NCI-H146 (cell line): Measurements from ENCODE around the gene GPAT3.
"Not testable (repeated sequence)": the region's sequence is repeated elsewhere in the genome, so short reads cannot be mapped to it uniquely, and the experiment has no call there.

Experiments used
- DNase-seq: peaks from one replicate; lab custom pipeline; 2025; lab: John Stamatoyannopoulos, UW

Gene GPAT3

DNA sequence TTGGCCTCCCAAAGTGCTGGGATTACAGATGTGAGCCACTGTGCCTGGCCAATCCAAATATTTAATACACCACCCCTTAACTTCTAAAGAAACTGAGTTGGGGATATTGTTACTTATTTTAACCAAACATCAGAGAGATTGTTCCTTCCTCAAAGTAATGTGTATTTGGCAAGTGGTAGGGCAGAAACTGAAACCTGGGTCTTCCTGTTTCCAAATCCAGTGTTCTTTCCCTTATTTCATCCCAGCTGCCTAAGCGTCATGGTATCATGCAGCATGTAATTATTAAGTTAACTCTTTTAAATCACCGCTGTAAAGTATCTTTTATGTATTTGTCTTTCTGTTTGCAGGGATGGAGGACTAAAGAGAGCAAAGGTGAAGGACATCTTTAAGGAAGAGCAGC, 68.4 kb downstream of the GPAT3 start:
- DNase-seq, result no peak

DNA sequence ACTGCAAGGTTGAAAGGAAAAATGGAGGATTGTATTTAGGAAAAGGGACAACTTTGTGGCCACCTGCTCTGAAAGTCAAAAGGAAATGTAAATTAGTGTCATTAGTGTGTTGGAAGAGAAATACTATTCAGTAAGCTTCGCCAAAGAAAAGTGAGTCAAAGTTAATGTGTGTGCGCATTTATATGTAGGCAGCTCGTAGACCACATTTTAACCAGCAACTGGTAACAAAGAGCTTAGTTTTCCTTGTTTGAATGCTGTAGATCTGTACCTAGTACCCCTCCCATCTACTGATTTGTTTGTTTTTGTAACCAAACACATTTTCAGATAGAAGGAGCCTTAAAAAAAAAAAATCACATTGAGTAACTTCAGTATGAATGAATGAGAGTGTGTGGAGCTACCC, 69.3 kb downstream of the GPAT3 start:
- no peak for DNase-seq

DNA sequence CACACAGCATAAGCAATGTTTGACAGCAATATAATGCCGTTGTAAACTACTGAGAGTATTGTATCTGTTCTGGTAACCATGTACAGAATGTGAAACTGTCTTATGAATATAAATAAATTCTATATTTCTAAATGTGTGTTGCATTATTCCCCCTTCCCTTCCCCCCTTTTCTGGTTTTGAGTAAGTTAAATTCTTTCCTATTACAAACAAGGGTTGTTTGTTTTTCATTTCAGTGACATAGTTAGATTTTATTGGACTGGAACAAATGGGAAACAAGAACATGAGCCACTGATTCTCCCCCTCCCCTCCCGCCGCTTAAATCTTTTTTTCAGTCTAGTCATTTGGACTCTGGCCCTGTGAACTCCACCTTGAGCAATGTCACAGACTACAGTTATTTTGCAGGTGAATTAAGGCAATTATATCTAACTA, 69.8 kb downstream of the GPAT3 start:
- no peak for DNase-seq

DNA sequence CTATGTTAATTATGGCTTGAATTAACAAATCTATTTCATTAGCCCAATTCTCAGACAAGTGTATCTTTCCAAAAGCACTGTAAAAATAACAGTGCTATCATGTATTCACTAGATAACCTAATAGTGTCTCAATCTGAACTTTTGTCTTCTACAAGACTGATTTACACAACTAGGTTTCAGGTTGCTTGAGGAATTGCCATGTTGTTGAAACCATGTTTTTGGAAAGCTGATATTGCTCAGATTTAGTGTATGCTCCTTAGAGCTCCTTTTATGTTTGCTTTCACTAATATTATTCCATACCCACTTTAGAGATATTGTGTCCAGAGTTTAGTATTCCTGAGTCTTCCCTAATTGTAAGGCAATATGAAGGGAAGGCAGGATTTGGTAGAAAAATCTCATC, 70.6 kb downstream of the GPAT3 start:
- no peak for DNase-seq

DNA sequence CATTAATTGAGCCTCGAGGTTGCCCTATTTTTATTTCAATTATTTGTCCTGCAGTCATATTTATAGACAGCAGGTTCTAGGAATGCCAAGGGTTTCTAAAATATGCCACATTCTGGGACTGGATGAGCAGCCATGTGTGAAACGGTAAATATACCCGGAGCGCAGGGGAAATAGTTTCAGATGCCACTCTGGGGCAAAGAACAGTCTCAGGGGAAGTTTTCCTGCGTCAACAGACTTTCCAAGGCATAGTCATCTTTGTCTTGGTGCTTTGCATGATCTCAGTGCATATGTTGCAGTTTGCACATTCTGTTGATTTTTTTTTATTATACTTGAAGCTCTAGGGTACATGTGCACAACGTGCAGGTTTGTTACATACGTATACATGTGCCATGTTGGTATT, 71.0 kb downstream of the GPAT3 start:
- no peak for DNase-seq

DNA sequence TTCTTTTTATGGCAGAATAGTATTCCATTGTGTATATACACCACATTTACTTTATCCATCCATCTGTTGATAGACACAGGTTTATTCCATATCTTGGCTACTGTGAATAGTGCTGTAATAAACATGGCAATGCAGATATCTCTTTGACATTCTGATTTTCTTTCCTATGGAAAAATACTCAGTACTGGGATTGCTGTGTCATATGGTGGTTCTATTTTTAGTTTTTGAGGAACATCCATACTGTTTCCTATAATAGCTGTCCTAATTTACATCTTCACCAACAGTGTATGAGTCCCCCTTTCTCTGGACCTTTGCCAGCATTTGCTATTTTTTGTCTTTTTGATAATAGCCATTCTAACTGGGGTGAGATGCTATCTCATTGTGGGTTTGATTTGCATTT, 73.5 kb downstream of the GPAT3 start:
- DNase-seq, result no peak

DNA sequence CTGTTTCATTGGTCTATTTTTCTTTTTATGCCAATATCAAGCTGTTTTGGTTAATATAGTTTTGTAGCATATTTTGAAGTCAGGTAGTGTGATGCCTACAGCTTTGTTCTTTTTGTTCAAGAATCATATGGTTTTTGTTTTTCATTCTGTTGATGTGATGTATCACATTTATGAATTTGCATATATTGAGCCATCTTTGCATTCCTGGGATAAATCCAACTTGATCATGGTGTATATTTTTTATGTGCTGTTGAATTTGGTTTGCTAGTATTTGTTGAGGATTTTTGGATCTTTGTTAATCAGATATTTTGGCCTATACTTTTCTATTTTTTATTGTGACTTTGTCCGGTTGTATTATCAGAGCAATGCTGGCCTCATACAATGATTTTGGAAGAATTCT, 74.8 kb downstream of the GPAT3 start:
- DNase-seq, result no peak

DNA sequence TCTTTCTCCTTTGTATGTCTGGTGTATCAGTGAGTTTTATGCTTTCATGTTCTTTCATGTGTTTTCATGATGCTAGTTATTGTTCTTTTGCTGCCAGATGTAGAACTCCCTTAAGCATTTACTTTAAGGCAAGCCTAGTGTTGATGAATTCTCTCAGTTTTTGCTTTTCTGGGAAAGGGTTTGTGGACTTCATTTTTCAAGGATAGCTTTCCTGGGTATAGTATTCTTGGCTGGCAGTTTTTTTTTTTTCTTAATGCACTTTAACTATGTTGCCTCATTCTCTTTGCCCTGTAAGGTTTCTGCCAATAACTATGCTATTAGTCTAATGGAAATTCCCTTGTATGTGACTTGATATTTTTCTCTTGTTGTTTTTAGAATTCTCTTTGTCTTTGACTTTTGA, 77.1 kb downstream of the GPAT3 start:
- no peak for DNase-seq

DNA sequence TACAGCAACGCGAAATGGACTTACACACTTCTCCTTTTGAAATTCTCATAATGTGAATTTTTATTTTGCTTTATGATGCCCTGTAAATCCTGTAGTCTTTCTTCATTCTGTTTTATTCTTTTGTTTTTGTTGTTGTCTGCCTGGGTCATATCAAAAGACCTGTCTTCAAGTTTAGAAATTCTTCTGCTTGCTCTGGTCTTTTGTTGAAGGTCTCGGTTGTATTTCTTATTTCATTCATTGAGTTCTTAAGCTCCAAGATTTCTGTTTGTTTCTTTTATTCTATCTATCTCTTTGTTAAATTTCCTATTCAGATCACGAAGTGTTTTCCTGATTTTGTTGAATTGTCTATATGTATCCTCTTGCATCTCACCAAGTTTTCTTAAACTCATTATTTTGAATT, 78.1 kb downstream of the GPAT3 start:
- DNase-seq, result no peak

DNA sequence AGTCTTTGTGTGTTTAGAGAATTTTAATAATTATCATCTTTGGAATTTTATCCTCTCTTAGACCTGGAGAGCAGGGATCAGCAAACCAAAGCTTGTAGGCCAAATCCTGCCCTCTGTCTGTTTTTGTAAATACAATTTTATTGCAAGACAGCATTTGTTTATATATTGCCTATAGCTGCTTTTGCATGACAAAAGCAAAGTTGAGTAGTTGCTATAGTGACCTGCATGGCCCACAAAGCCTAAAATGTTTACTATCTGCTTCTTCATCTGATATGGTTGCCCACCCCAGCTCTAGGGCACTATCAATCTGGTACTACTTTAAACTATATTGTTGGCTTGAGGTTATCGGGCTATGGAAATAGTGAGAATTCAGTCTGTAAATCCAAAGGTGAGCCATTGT, 80.3 kb downstream of the GPAT3 start:
- DNase-seq, result no peak

DNA sequence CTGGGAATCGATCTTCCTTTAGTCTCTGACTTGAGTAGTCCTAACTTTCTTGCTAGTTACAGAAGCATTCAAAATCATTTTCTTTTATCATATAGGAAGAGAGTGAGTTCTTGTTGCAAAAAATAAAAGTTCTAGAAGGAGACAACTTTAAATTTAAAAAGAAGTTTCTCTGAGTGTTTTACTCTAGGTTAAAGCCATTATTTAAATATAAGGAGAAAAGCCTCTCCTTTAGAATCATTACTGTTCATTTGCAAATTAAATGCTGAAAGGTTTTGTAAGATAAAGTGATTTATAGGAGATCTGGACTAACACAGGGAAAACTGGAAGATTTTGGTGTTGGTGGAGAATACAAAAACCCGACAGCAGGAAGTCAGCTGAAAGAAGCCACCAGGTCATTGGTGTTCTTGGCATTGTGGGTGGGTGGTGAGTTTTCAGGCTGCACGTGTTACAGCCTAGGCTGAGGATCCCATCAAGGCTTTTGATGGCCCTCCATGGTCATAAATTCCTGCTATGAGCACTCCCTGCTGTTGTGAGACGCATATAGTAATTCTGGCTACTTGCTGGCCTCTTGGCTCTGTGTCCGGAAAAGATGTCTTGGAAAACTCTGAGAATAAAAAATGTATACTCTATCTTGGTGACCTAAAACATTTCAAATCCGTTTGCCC, 81.6 kb downstream of the GPAT3 start:
- no peak for DNase-seq

DNA sequence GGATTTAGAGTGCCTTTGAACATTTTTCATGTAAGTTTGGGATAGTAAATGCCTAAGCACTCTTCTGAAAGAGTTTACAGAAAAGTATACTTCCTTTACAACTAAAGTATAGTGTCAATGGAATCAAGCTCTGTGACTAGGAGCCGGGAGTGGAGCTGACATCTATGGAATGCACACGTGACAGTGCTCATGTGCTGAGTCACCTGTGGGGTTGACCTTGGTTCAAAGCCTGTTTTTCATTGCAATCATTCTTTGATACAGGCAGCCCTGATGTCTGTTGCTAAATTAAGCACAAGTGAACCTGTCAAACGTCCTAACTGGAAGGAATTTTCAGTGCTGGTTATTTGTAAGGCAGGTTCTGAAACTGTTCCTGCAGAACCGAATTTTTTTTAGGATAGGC, 82.5 kb downstream of the GPAT3 start:
- no peak for DNase-seq

DNA sequence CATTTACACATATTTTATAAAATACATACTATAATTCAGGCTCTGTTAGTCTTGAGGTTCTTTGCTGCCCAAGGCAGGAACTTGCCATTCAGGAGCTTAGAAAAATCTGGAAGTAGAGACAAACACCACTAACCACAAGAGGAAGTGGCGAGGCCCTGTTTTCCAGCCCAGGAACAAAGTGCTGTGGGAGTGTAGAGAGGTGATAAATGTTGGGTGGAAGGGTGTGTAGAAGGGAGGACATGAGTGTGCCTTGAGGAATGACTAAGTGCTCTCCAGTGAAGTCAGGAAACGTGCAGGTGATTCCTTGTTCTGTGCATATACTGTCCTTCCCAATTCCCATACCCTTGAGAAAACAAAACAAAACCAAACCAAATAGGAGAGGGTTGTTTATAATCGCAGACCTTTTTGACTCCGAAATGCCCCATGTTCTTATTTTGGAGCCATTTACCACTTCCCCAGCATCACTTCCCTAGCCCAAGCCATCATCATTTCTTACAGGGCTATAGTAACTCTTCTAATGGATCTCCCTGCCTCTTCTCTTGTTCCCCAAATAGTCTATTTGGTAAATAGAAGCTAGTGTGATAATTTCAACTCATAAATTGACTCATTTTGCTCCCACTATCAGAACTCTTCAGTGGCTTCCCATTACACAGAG, 83.2 kb downstream of the GPAT3 start:
- no peak for DNase-seq

DNA sequence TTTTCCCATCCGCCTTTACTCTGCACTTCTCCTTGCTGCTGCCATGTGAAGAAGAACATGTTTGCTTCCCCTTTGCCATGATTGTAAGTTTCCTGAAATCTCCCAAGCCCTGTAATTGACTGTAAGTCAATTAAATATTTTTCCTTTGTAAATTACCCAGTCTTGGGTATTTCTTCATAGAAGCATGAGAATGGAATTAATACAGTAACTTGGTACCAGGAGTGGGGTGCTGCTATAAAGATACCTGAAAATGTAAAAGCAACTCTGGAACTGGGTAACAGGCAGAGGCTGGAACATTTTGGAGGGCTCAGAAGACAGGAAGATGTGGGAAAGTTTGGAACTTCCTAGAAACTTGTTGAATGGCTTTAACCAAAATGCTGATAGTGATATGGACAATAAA, 86.2 kb downstream of the GPAT3 start:
- not testable (repeated sequence) for DNase-seq

DNA sequence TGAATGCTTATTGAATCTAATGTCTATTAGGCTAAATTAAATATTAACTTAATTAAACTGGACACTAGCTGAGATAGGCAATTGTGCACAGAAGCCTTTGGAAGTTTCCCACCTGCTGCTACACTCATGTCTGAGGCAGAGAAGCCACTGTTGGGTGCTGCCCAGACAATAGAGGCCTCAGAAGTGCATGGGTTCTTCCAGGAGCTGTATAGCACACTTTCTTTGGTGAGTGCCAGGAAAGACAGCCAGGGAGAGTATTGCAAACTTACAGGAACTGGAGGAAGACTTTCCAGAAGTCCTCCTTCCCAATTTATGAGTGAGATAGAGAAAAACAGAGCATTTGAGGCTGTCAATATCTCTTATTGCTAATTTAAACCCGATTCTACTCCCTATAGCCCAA, 89.9 kb downstream of the GPAT3 start:
- no peak for DNase-seq

DNA sequence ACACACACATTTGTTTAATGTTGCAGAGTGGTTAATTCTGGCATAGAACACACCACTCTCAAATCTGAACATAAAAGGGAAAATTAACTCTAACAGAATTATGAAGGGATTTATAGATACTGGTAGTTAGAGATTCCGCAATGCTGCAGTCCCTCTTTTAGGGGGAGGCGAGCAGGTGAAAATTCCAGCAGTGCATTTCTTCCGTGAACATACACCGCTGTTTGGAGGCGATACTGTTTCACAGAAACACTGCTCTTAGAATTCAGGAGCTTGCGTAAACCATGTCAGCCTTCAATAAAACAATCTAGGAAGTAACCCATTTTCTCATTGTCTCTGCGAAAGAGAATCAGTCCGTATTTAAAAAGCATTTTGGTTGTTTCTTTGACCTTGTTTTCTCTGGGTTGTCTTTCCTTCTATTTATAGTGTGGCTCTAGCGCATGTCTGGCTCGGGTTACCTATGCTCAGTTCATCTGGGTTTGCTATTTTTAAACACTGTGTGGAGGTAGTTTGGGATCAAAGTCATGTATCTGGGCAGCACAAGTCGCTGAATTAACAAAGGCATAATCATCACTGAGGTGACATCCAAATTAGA, 90.4 kb downstream of the GPAT3 start:
- no peak for DNase-seq

DNA sequence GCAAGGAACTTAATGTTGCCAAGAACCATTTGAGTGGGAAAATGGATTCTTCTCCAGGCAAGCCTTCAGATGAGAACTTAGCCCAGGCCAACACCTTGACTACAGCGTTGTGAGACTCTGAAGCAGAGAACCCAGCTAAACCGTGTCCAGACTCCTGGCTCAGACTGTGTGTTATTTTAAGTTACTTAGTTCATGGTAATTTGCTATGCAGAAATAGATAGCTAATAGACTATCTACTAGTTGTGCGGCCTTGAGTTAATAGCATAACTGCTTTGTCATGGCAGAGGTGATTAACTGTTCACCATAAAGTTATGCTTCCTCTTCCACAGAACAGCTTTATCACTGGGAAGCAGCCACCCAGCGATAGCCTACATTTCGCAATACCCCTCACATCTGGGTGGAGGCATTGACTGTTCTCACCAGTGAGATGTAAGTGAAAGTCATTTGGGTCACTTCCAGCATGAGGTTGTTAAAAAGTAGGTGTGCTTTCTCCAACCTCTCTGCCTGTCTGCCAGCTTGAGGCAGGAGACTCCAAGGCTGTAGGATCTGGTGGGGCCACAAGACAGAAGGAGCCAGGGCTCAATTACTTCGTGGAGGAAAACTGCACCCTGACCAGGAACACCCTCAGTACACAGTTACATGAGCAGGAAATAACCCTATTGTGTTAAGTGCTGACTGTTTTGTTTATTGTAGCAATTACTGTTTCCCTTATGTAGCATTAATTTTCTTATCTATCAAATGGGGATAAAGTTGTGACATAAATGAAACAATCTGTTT, 94.2 kb downstream of the GPAT3 start:
- no peak for DNase-seq

DNA sequence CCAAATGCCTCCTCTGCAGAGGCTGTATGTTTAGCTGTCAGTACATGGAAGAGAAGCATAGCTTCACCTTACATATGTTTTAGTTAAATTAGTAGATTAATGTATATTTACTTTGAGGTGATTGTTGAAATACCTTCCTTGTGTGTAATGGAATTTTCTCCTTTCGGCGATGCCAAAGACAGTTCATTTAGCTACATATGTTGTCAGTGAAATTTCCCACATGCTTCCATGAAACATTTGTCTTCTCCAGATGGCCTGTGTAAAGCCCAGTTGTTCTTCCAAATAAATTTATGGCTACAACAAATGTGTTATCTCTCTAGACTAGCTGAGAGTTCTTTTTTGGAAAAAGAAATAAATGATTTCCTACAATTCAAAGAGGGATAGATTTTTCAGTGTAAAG, 95.2 kb downstream of the GPAT3 start:
- no peak for DNase-seq

DNA sequence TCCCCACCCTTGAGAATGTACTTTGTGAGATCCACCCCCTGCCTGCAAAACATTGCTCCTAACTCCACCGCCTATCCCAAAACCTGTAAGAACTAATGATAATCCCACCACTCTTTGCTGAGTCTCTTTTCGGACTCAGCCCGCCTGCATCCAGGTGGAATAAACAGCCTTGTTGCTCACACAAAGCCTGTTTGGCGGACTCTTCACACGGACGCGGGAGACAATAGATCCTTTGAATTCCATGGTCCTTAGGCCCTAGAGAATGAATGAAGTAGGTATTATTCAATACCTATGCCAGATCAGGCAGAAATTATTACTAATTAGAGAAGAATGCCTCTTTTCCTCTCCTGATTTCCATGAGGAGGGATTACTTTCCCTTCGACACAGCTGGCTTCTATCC, 101.0 kb downstream of the GPAT3 start:
- DNase-seq, result no peak

DNA sequence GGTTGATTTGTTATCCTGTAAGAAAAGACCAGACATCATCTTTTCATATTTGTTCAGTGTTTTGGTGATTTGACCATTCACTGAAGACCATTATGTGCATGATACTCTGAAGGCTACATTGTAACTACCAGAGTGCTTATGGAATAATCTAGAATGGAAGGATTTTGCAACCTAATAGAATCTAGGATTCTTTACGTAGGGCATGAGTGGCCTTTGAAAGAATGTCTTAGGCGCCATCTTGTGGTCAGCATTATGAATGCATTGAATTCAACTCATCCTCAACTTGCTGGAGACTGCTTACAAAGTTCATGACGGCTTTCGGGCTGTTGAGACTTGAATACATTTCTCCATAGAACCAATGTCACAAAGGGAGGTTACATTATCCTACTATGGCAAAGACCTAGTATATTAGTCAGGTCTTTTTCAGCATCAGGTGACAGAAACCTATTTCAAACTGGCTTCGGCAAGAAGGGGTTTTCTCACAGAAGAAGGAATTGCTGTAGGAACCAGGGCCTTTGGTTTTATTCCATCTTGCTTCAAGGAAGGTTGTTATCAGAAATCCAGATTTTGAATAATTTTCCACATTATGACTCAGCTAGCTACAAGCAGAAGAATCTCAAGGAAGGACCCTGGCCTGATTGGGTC, 104.1 kb downstream of the GPAT3 start:
- peak; percentile 1 for DNase-seq

DNA sequence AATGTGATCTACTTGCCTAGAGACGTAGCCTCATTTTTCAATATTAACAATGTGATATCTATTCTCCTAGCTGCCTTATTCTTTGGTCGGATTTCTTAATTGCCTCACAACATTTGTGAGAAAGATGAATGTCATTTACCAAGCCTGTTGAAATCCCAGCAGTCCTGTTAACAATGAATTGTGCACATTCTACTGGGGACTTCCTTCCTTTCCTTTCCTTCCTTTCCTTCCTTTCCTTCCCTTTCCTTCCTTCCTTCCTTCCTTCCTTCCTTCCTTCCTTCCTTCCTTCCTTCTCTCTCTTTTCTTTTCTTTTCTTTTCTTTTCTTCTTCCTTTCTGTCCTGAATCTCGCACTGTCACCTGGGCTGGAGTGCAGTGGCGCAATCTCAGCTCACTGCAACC, 107.1 kb downstream of the GPAT3 start:
- DNase-seq, result no peak
